GM13977 (cell line): ENCODE results near the gene TMPRSS11B.

ENCODE experiments used
- DNase-seq: peaks from one replicate; pipeline ENCODE4 v3.0.0; 2012; ENCODE audit warnings: low spot score
- CTCF ChIP-seq: IDR thresholded peaks from 2 replicates; pipeline ENCODE4 v1.5.1; 2012; ENCODE audit warnings: mild to moderate bottlenecking, control low read depth; ENCODE audit not compliant: insufficient read depth; ENCODE audit errors: extremely low read depth, missing control alignments
- in situ Hi-C: fragments of 300-500 bp; cut with MboI; formaldehyde crosslinking; loops from one replicate; pipeline ENCODE4 v1.12.0; 2022; ENCODE audit warnings: low sequenced_read_pairs, low pct_unique_long_range_greater_than_20kb, mixed read lengths, inconsistent platforms; ENCODE audit not compliant: unreplicated experiment

Gene TMPRSS11B

GRCh38 chr4:68187145-68187544, 58.3 kb downstream of the TMPRSS11B start:
- in situ Hi-C loops = loop anchor here (25.0 kb wide), 1 partner anchor 200 kb away; no protein-coding TSS in a partner anchor
- no peak for TF ChIP-seq CTCF
- DNase-seq = no peak

- TF ChIP-seq CTCF = no peak
- in situ Hi-C loops = loop anchor here (25.0 kb wide), 1 partner anchor 198 kb away; no protein-coding TSS in a partner anchor
- DNase-seq = no peak
Measured at GRCh38 chr4:68184923-68185322, 60.6 kb downstream of the TMPRSS11B start.

DNA sequence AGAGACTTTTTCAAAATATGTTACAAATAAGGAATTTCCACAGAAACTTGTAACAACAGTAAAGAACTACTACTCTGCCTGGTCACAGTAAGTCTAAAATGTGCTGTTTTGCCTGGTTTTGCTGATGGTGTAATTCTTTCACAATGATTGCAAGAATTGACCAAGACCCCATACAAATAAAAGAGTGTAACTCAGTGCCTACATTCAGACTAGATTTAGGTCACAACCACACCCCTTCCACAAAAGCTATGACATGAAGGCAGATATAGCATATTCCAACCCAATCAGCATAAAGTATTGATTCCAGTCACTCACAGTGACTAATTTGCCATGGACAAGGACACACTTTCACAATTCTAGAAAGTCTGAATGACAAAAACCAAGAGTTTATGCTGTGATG, 62.1 kb downstream of the TMPRSS11B start:
- no peak for DNase-seq
- in situ Hi-C loops = loop anchor here (25.0 kb wide), 1 partner anchor 196 kb away; no protein-coding TSS in a partner anchor
- TF ChIP-seq CTCF = no peak

- in situ Hi-C loops = loop anchor here (25.0 kb wide), 1 partner anchor 195 kb away; no protein-coding TSS in a partner anchor
- TF ChIP-seq CTCF = no peak
- DNase-seq = no peak
Measured at GRCh38 chr4:68182382-68182820, 63.1 kb downstream of the TMPRSS11B start.

DNA sequence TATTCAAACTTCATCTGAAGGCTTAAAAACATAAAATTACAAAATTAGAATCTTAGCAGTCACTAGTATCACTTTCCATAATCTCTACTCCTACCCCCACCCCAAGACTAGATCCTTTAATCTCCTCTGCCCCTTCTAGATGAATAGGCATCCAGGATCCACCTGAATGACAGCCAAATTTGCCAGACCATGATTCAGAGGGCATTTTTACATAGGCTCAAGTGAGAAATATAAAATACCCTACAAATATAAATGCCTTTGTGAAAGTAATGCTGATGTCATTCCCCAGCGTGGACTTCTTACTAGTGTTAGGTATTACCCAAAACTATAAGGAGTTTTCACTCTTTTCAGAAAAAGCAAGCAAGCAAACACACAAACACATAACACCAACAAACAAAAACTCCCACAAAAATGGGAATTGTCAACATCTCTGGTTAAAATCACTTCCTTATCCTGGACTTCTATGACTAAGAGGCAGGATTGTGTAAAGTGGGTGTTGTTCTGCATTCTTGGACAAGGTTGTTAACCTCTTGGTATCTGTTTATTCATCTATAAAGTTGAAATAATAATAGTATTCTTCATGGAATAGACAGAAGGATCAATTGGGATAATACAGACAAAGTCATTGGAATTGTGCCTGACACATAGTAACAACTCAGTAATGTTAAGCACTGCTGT, 64.5 kb downstream of the TMPRSS11B start:
- DNase-seq = no peak
- in situ Hi-C loops = loop anchor here (25.0 kb wide), 1 partner anchor 194 kb away; no protein-coding TSS in a partner anchor
- TF ChIP-seq CTCF = no peak

DNA sequence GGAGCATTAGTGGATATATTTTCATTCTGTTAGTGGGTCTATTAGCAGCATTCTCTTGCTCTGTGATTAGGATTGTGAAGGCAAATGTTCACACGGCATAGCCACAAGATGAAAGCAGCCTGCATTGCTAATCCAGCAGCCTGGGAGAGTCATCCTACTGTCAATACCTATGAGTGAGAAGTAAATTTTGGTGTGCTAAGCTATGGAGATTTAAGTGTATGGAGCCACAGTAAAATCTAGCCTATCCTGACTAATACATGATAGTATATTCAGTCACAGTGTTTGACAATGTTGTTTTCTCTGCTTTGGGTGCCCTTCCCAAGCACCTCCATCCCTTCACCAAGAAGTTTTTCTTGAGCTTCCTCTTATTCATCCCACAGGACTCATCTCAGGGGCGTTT, 68.6 kb downstream of the TMPRSS11B start:
- no peak for DNase-seq
- no peak for TF ChIP-seq CTCF
- in situ Hi-C loops = loop anchor here (25.0 kb wide), 1 partner anchor 190 kb away; no protein-coding TSS in a partner anchor
